GM12873 (cell line): ENCODE results near the gene PNKP.

Source experiments
- TF ChIP-seq, protein P1 (sequence below): IDR thresholded peaks from 2 replicates; pipeline ENCODE4 v1.5.1; 2012; ENCODE audit warnings: low read depth, mild to moderate bottlenecking, moderate library complexity, low read length, control low read depth; ENCODE audit not compliant: insufficient read depth; ENCODE audit errors: missing control alignments

The PNKP gene

DNA sequence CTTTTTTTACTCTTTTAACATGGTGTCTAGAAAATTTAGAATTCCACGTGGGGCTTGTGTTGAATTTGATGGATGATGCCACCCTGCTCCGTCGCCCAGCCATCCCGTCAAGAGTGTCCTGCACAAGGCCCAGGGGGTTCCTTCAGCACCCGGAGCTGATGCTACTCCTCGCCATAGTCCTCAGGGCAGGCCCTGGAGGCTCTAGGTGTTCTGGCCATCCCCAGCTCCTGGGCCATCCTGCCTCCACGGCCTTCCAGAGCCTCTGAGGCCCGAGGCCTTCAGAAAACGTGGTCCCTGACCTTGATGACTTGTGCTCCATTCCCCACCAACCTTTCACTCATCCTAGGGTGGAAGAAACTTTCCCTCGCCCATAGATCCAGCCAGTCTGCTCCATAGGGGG, 6.5 kb upstream of the PNKP start:
- TF ChIP-seq, protein P1, sequence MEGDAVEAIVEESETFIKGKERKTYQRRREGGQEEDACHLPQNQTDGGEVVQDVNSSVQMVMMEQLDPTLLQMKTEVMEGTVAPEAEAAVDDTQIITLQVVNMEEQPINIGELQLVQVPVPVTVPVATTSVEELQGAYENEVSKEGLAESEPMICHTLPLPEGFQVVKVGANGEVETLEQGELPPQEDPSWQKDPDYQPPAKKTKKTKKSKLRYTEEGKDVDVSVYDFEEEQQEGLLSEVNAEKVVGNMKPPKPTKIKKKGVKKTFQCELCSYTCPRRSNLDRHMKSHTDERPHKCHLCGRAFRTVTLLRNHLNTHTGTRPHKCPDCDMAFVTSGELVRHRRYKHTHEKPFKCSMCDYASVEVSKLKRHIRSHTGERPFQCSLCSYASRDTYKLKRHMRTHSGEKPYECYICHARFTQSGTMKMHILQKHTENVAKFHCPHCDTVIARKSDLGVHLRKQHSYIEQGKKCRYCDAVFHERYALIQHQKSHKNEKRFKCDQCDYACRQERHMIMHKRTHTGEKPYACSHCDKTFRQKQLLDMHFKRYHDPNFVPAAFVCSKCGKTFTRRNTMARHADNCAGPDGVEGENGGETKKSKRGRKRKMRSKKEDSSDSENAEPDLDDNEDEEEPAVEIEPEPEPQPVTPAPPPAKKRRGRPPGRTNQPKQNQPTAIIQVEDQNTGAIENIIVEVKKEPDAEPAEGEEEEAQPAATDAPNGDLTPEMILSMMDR = no peak

DNA sequence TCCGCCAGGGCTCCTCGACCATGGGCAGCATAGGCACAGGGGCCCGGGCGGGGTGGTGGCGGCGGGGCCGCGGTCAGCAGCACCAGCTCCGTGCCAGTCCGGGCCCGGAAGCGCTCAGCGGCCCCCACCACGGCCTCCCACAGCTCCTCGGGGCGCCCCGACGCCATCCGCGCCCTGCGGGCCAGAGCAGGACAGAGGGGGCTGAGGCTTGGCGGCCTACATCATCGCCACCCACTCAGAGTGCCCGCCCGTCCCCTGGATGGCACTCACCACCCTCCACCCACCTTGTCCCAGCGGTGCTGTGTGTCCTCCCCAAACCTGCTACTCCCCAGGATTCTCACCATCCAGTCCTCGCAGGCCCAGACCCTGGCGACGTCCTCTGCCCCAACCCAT, 5.7 kb upstream of the PNKP start:
- TF ChIP-seq, protein P1 = no peak

GRCh38 chr19:49872245-49873128, 5.1 kb upstream of the PNKP start:
- TF ChIP-seq, protein P1 = no peak

GRCh38 chr19:49871349-49871985, 4.1 kb upstream of the PNKP start:
- TF ChIP-seq, protein P1 = no peak

DNA sequence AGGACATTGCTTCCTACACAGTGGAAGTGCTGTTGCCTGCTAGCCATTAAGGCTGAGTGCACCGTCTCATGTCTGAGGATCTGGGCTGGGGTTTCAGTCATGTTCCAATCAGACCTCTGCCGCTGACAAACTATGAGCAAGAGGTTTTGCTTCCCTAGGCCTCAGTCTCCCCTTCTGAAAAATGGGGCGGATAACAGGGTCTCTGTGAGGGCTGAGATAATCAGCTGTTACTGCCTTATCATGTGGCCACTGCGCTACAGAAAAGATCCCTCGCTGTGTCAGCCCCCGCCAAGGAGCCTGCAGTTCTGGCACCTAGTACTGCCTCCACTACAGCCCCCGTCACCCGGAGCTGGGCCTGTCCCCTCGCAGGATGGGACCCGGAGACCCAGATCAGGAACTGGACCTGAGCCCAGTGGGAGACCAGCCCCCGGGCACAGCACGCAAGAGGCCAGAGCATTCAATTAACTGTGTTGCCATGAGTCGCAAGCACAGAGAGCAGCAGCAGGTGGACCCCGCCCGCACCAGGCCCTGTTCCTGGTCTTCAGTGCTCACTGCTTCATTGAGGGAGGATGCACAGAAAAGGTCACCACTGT, 3.0 kb upstream of the PNKP start:
- TF ChIP-seq, protein P1 = no peak

GRCh38 chr19:49869484-49870308, 2.3 kb upstream of the PNKP start:
- TF ChIP-seq, protein P1 = no peak
